Ramos (cell line): ENCODE data around the gene ZBTB32.

ENCODE experiments used
- in situ Hi-C: fragments of 300-500 bp; cut with MboI; formaldehyde crosslinking; loops from one replicate; pipeline ENCODE4 v1.14.3; 2022; ENCODE audit warnings: low sequenced_read_pairs; ENCODE audit not compliant: unreplicated experiment

The ZBTB32 gene

GRCh38 chr19:35693835-35694599, 10.3 kb upstream of the ZBTB32 start:
- in situ Hi-C loops = loop anchor here (10.0 kb wide), 1 partner anchor 241 kb away; the partner anchor contains the start of gene LRFN3

- in situ Hi-C loops = loop anchor here (10.0 kb wide), 1 partner anchor 239 kb away; the partner anchor contains the start of gene LRFN3
Measured at GRCh38 chr19:35695895-35696422, 8.4 kb upstream of the ZBTB32 start.

GRCh38 chr19:35696835-35697234, 7.5 kb upstream of the ZBTB32 start:
- in situ Hi-C loops = loop anchor here (10.0 kb wide), 1 partner anchor 238 kb away; the partner anchor contains the start of gene LRFN3

GRCh38 chr19:35702223-35703012, 1.9 kb upstream of the ZBTB32 start:
- in situ Hi-C loops = no loop called here

GRCh38 chr19:35703343-35703742, 1.0 kb upstream of the ZBTB32 start:
- in situ Hi-C loops = no loop called here

- in situ Hi-C loops = no loop called here
Measured at GRCh38 chr19:35708391-35708790, 4.0 kb downstream of the ZBTB32 start.

GRCh38 chr19:35710784-35711723, 6.7 kb downstream of the ZBTB32 start:
- in situ Hi-C loops = no loop called here

GRCh38 chr19:35712567-35713505, 8.5 kb downstream of the ZBTB32 start:
- in situ Hi-C loops = no loop called here

- in situ Hi-C loops = no loop called here
Measured at GRCh38 chr19:35713506-35713850, 9.1 kb downstream of the ZBTB32 start.

GRCh38 chr19:35713904-35714495, 9.6 kb downstream of the ZBTB32 start:
- in situ Hi-C loops = no loop called here

- in situ Hi-C loops = no loop called here
Measured at GRCh38 chr19:35714601-35715354, 10.4 kb downstream of the ZBTB32 start.

- in situ Hi-C loops = no loop called here
Measured at GRCh38 chr19:35715355-35715809, 11.0 kb downstream of the ZBTB32 start.

- in situ Hi-C loops = no loop called here
Measured at GRCh38 chr19:35715981-35716800, 11.8 kb downstream of the ZBTB32 start.

GRCh38 chr19:35716801-35717664, 12.7 kb downstream of the ZBTB32 start:
- in situ Hi-C loops = no loop called here

- in situ Hi-C loops = no loop called here
Measured at GRCh38 chr19:35717665-35718344, 13.4 kb downstream of the ZBTB32 start, which contains the start of gene KMT2B. Gene KMT2B, plus strand, starts transcription at chr19:35718003. Its CDS starts 16 bp downstream, at chr19:35718019.
